GM20431 (cell line): ENCODE measurements around the gene ZNF813.
"Not testable (repeated sequence)": the region's sequence is repeated elsewhere in the genome, so short reads cannot be mapped to it uniquely, and the experiment has no call there.

ENCODE experiments used
- in situ Hi-C: fragments of 300-500 bp; cut with MseI, MboI; formaldehyde crosslinking; loops from one replicate; pipeline ENCODE4 v1.15.0; 2020; ENCODE audit warnings: low sequenced_read_pairs; ENCODE audit not compliant: unreplicated experiment

Gene ZNF813

GRCh38 chr19:53475470-53475869 lies 7.9 kb downstream of the ZNF813 start:
- in situ Hi-C loops: not testable (repeated sequence)

GRCh38 chr19:53483751-53484150 lies 16.2 kb downstream of the ZNF813 start:
- in situ Hi-C loops: not testable (repeated sequence)

- in situ Hi-C loops: no loop called here
Measured at GRCh38 chr19:53485046-53486004, 17.8 kb downstream of the ZNF813 start.

GRCh38 chr19:53492153-53492552 lies 24.6 kb downstream of the ZNF813 start:
- in situ Hi-C loops: no loop called here

- in situ Hi-C loops: not testable (repeated sequence)
Measured at GRCh38 chr19:53497311-53498023, 29.9 kb downstream of the ZNF813 start.

- in situ Hi-C loops: not testable (repeated sequence)
Measured at GRCh38 chr19:53498024-53498395, 30.5 kb downstream of the ZNF813 start.

GRCh38 chr19:53503151-53503550 lies 35.6 kb downstream of the ZNF813 start:
- in situ Hi-C loops: not testable (repeated sequence)

GRCh38 chr19:53503671-53504364 lies 36.3 kb downstream of the ZNF813 start:
- in situ Hi-C loops: not testable (repeated sequence)

GRCh38 chr19:53504365-53504703 lies 36.8 kb downstream of the ZNF813 start:
- in situ Hi-C loops: not testable (repeated sequence)

GRCh38 chr19:53504885-53505284 lies 37.4 kb downstream of the ZNF813 start:
- in situ Hi-C loops: no loop called here

GRCh38 chr19:53506728-53507127 lies 39.2 kb downstream of the ZNF813 start:
- in situ Hi-C loops: no loop called here

GRCh38 chr19:53507523-53508442 lies 40.2 kb downstream of the ZNF813 start:
- in situ Hi-C loops: no loop called here

GRCh38 chr19:53509443-53509842 lies 41.9 kb downstream of the ZNF813 start:
- in situ Hi-C loops: no loop called here

- in situ Hi-C loops: no loop called here
Measured at GRCh38 chr19:53509845-53510244, 42.3 kb downstream of the ZNF813 start.

GRCh38 chr19:53511357-53511756 lies 43.8 kb downstream of the ZNF813 start:
- in situ Hi-C loops: no loop called here

- in situ Hi-C loops: no loop called here
Measured at GRCh38 chr19:53511933-53512374, 44.4 kb downstream of the ZNF813 start.

GRCh38 chr19:53515047-53515446 lies 47.5 kb downstream of the ZNF813 start:
- in situ Hi-C loops: not testable (repeated sequence)

- in situ Hi-C loops: no loop called here
Measured at GRCh38 chr19:53517114-53517741, 49.7 kb downstream of the ZNF813 start.

- in situ Hi-C loops: no loop called here
Measured at GRCh38 chr19:53518121-53518520, 50.6 kb downstream of the ZNF813 start.
